ENCODE measurements around the gene MSL2. TPM values are rescaled to one million over a fixed set of nuclear protein-coding genes. Genes with fewer than 3 reads are reported as not detected.

MSL2 gene
- total and polyA plus RNA-seq, 2 of the 8 experiments (the other 6 are each of a cell fraction or from before 2014, with no cell fraction given) = 9.1 to 41.8 TPM

DNA sequence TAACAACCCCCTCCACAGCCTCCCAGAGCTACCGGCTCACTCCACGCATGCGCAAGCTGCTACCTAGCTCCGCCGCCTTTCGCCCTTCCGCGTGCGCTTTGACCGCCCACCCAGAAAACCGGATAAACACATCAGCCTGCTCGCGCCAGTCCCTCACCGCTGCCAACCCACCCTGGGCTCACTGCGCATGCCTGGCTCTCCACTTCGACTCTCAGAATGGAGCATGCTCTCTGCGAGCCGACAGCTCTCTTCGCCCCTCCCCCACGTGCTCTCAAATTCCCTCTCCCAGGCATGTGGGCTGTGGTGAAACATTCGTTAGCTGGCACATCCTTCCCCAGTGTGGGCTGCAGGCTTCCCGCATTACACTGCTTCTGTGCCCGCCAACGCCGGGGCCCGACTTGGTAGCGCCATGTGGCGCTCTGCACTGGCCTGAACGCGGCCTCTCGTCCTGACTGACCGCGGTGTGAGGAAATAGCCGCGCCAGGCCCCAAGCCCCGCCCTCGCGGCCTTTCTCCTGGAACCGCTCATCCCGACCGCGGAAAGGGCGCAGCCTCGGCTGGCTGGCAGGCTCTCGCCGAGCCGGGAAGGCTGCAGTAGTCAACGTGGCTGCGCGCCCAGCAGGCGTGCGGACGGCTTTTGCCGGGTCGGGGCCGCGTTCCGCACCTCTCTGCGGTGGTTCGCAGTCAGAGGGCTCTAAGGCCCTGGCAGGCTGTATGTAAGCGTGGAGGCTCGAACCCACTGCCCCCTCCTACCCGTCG lies 445 bp upstream of the MSL2 start (continued):
- TF ChIP-seq TAF7 (optimal IDR thresholded peaks at IDR 0.05; ENCODE audit: borderline replicate concordance, low read depth, low read length) = peak; percentile 43
- TF ChIP-seq SIN3A (conservative IDR thresholded peaks at IDR 0.05 in 1 of 2, IDR thresholded peaks at IDR 0.05 in 1 of 2; ENCODE audit: low read depth in 1 of 2, low read length in 2 of 2) = 0 out of 4 replicates have a peak, but pooled peaks of 1 of the 2 experiments have one; percentile 61
- TF ChIP-seq MAFK (IDR thresholded peaks at IDR 0.05; ENCODE audit: low read depth, low read length) = no peak
- 0 out of 2 replicates have a peak, but pooled peaks have one; percentile 4 for TF ChIP-seq SP1 (IDR thresholded peaks at IDR 0.05; ENCODE audit: low read depth, low read length)
- TF ChIP-seq TAF1 (IDR thresholded peaks at IDR 0.05; ENCODE audit: low read depth, low read length) = peak; percentile 78; the same call in 1 of the 2 replicates
- TF ChIP-seq BACH1 (IDR thresholded peaks at IDR 0.05; ENCODE audit: low read length) = 0 out of 2 replicates have a peak, but pooled peaks have one; percentile 39
- TF ChIP-seq, protein P1, sequence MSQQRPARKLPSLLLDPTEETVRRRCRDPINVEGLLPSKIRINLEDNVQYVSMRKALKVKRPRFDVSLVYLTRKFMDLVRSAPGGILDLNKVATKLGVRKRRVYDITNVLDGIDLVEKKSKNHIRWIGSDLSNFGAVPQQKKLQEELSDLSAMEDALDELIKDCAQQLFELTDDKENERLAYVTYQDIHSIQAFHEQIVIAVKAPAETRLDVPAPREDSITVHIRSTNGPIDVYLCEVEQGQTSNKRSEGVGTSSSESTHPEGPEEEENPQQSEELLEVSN (IDR thresholded peaks at IDR 0.05) = peak; percentile 99
- TF ChIP-seq, protein P2, sequence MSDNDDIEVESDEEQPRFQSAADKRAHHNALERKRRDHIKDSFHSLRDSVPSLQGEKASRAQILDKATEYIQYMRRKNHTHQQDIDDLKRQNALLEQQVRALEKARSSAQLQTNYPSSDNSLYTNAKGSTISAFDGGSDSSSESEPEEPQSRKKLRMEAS (IDR thresholded peaks at IDR 0.05) = peak; percentile 99
- peak; percentile 50 for TF ChIP-seq CEBPB (IDR thresholded peaks at IDR 0.05; ENCODE audit: low read depth, low read length)
- 0 out of 2 replicates have a peak, but pooled peaks have one; percentile 58 for TF ChIP-seq KDM1A (IDR thresholded peaks at IDR 0.05; ENCODE audit: borderline replicate concordance, low read length)
- TF ChIP-seq ASH2L (IDR thresholded peaks at IDR 0.05; ENCODE audit: low read length) = peak; percentile 98
- TF ChIP-seq NRF1 (IDR thresholded peaks at IDR 0.05; ENCODE audit: low read depth, low read length) = peak; percentile 85
- TF ChIP-seq POLR2AphosphoS5 (IDR thresholded peaks at IDR 0.05; ENCODE audit: low read depth, low read length) = peak; percentile 93
- no peak for TF ChIP-seq FOSL1 (IDR thresholded peaks at IDR 0.05; ENCODE audit: insufficient read depth, low read depth, low read length)
- peak; percentile 77 for TF ChIP-seq TBP (IDR thresholded peaks at IDR 0.05; ENCODE audit: low read depth, low read length)
- TF ChIP-seq, protein P3, sequence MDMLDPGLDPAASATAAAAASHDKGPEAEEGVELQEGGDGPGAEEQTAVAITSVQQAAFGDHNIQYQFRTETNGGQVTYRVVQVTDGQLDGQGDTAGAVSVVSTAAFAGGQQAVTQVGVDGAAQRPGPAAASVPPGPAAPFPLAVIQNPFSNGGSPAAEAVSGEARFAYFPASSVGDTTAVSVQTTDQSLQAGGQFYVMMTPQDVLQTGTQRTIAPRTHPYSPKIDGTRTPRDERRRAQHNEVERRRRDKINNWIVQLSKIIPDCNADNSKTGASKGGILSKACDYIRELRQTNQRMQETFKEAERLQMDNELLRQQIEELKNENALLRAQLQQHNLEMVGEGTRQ (IDR thresholded peaks at IDR 0.05; ENCODE audit: low read length) = peak; percentile 32; the same call in 1 of the 2 replicates
- peak; percentile 54 for TF ChIP-seq SAP30 (IDR thresholded peaks at IDR 0.05; ENCODE audit: insufficient read depth, insufficient replicate concordance, low read length)
- peak; percentile 88 for TF ChIP-seq PHF8 (conservative IDR thresholded peaks at IDR 0.05; ENCODE audit: low read depth, low read length)
- TF ChIP-seq KDM4A (IDR thresholded peaks at IDR 0.05; ENCODE audit: low read depth, low read length, severe bottlenecking) = peak; percentile 88
